ENCODE results near the gene SLC15A4.

SLC15A4 gene

GRCh38 chr12:128795530-128796361 is 28.0 kb downstream of the SLC15A4 start:
- TF ChIP-seq, protein P1, sequence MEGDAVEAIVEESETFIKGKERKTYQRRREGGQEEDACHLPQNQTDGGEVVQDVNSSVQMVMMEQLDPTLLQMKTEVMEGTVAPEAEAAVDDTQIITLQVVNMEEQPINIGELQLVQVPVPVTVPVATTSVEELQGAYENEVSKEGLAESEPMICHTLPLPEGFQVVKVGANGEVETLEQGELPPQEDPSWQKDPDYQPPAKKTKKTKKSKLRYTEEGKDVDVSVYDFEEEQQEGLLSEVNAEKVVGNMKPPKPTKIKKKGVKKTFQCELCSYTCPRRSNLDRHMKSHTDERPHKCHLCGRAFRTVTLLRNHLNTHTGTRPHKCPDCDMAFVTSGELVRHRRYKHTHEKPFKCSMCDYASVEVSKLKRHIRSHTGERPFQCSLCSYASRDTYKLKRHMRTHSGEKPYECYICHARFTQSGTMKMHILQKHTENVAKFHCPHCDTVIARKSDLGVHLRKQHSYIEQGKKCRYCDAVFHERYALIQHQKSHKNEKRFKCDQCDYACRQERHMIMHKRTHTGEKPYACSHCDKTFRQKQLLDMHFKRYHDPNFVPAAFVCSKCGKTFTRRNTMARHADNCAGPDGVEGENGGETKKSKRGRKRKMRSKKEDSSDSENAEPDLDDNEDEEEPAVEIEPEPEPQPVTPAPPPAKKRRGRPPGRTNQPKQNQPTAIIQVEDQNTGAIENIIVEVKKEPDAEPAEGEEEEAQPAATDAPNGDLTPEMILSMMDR (IDR thresholded peaks at IDR 0.05; ENCODE audit: control extremely low read depth, extremely low read depth, low read depth, missing control alignments): no peak
- DNase-seq (ENCODE audit: extremely low spot score): no peak
- CTCF ChIA-PET: interaction anchor here (0.8 to 9.7 kb wide), 9 partner anchors 9 to 34 kb away, joined by 3 to 71 read pairs (median 9); partner anchors contain the start of gene SLC15A4
- POLR2A ChIA-PET: interaction anchor here (3.6 to 3.8 kb wide), 2 partner anchors 15 to 25 kb away, joined by 14 to 23 read pairs; no protein-coding TSS in a partner anchor

DNA sequence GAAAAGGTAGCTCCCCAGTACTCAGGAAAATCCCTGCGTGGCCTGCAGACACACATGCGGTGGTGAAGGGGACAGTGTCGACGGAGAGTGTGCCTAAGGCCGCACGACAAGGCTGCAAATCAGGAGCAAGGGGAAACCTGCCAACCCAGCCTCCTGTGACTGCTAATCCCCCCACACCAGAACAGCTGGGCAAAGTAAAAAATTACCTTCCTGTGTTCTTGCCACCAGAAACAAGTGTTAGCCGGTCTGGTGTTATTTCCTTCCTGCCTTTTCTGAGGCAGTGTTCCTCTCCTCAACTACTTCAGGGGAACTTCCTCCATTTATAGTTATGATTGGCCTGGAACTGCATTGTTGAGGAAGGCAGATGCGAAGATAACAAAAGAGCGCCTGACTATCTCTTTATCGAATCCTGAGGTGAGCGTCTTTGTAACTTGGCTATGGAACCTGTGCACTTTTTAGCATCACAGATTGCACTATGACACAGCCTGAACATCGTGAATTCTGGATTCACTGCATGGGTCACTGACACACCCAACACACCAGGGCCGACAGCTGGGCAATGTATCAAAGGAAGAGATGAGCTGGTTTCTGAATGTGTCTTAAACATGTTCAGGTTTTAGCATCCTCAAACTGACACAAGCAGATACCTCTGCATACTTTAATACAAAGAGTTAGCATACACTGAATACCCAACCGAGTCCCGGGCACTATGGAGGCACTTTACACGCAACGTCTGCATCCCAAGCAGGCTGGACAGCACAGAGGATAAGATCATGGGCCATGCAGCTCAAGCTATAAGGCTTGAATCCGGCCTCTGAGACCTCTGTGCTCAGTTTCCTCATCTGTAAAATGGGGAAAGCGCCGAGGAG is 28.9 kb downstream of the SLC15A4 start:
- no peak for DNase-seq (ENCODE audit: extremely low spot score)
- POLR2A ChIA-PET: interaction anchor here (3.6 kb wide), 1 partner anchor 15 kb away, joined by 14 read pairs; no protein-coding TSS in a partner anchor
- CTCF ChIA-PET: interaction anchor here (0.8 to 9.7 kb wide), 8 partner anchors 9 to 35 kb away, joined by 3 to 71 read pairs (median 7); partner anchors contain the start of gene SLC15A4
- TF ChIP-seq, protein P1 (IDR thresholded peaks at IDR 0.05; ENCODE audit: control extremely low read depth, extremely low read depth, low read depth, missing control alignments): no peak

DNA sequence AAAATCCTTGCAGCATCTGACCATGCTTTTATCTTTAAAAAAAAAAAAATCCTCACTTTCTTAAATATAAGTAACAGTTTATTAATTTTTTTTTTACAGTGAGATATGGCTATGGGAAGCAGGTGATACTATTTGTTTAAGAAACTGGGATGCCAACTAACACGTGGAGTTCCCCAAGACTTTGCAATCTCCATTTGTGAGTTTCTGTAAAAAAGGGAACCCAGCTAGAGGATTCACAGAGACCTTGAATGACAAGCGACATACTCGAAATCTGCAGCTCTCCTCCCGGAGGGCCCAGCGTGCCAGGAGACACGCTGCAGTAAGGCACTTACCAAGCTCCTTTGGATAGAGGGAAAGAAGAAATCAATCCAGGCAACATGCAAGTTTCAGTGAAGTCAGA is 30.1 kb downstream of the SLC15A4 start:
- TF ChIP-seq, protein P1 (IDR thresholded peaks at IDR 0.05; ENCODE audit: control extremely low read depth, extremely low read depth, low read depth, missing control alignments): no peak
- DNase-seq (ENCODE audit: extremely low spot score): no peak
- ChIA-PET CTCF (interaction anchor here (0.7 to 9.7 kb wide), 4 partner anchors 8 to 21 kb away, joined by 3 to 71 read pairs (median 16); no protein-coding TSS in a partner anchor), POLR2A (interaction anchor here (3.6 kb wide), 1 partner anchor 17 kb away, joined by 14 read pairs; no protein-coding TSS in a partner anchor)

DNA sequence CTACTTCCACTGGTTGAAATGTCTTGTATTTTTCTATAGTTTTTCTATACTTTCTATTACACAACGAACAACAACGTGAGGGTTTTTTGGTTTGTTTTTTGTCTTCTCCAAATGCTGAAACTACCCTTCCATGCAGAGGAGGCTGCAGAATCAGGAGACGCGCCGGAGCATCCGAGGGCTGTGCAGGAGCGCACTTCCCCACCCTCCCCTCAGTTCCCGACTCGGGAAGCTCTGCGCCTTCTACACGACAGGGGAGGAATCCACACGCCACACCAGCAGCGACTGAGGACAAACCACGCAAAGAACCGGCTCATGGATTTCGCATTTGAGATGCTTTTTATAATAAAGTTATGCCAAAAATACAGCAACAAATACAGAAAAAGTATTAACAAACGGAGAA is 30.9 kb downstream of the SLC15A4 start:
- ChIA-PET POLR2A (no interaction called here), CTCF (interaction anchor here (5.9 to 9.7 kb wide), 2 partner anchors 10 to 18 kb away, joined by 28 to 71 read pairs; no protein-coding TSS in a partner anchor)
- DNase-seq (ENCODE audit: extremely low spot score): no peak
- TF ChIP-seq, protein P1 (IDR thresholded peaks at IDR 0.05; ENCODE audit: control extremely low read depth, extremely low read depth, low read depth, missing control alignments): no peak

- ChIA-PET CTCF (interaction anchor here (5.9 to 9.7 kb wide), 2 partner anchors 10 to 19 kb away, joined by 28 to 71 read pairs; no protein-coding TSS in a partner anchor), POLR2A (no interaction called here)
- TF ChIP-seq, protein P1 (IDR thresholded peaks at IDR 0.05; ENCODE audit: control extremely low read depth, extremely low read depth, low read depth, missing control alignments): no peak
- DNase-seq (ENCODE audit: extremely low spot score): no peak
Observed at GRCh38 chr12:128792398-128792797, 31.4 kb downstream of the SLC15A4 start.
